ENCODE measurements around the gene ACAP3. TPM values are rescaled to one million over a fixed set of nuclear protein-coding genes. Genes with fewer than 3 reads are reported as not detected.

The ACAP3 gene
- total and polyA plus RNA-seq, 4 donors = 2.7 to 24.8 (median 15.0) TPM

GRCh38 chr1:1326075-1326605 is 18.4 kb upstream of the ACAP3 start:
- no peak for DNase-seq (ENCODE audit: low spot score)
- TF ChIP-seq FOXA1 (IDR thresholded peaks at IDR 0.05) (no peak), RXRA (IDR thresholded peaks at IDR 0.05) (no peak), JUND (IDR thresholded peaks at IDR 0.05) (no peak), FOXA2 (IDR thresholded peaks at IDR 0.05) (no peak), EGR1 (IDR thresholded peaks at IDR 0.05; ENCODE audit: low read depth in 2 of 2) (no peak), NR2F2 (IDR thresholded peaks at IDR 0.05) (no peak), TAF1 (conservative IDR thresholded peaks at IDR 0.05) (no peak), YY1 (IDR thresholded peaks at IDR 0.05) (no peak), ZBTB33 (IDR thresholded peaks at IDR 0.05) (no peak), SP1 (IDR thresholded peaks at IDR 0.05) (no peak), GABPA (IDR thresholded peaks at IDR 0.05 in 1 of 2, conservative IDR thresholded peaks at IDR 0.05 in 1 of 2) (no peak), MAX (IDR thresholded peaks at IDR 0.05) (no peak), HNF4A (conservative IDR thresholded peaks at IDR 0.05) (no peak), CTCF (IDR thresholded peaks at IDR 0.05; ENCODE audit: low read depth, low read length, missing input control) (no peak), REST (IDR thresholded peaks at IDR 0.05) (no peak), ATF3 (IDR thresholded peaks at IDR 0.05) (no peak), RAD21 (IDR thresholded peaks at IDR 0.05) (no peak), HNF4G (IDR thresholded peaks at IDR 0.05) (no peak)
- peak overlapping the region; percentile 78 to 85 (median 79) for H3K4me3 ChIP-seq (ENCODE audit: low read depth in 1 of 3, low read length in 3 of 3)
- H3K27me3 ChIP-seq (ENCODE audit: control insufficient read depth in 4 of 4, insufficient read depth in 4 of 4, low read length in 3 of 4) = no peaks in the 10 kb centered on the region
- peaks cover 7 to 39% (median 26%) of the 10 kb centered on the region in 4 donors for H3K4me1 ChIP-seq (ENCODE audit: control insufficient read depth in 4 of 4, insufficient read depth in 4 of 4, low read length in 3 of 4)
- no peak overlapping the region for H3K9ac ChIP-seq (ENCODE audit: low read depth in 1 of 2, low read length in 2 of 2)
- 64% methylated on average over 8 of the region's 8 CpGs for WGBS
- no peaks in the 10 kb centered on the region for H3K9me3 ChIP-seq (ENCODE audit: control insufficient read depth in 4 of 4, low read length in 3 of 4)
- H3K27ac ChIP-seq (ENCODE audit: low read depth in 1 of 2, low read length in 2 of 2) = no peak overlapping the region
- peaks cover 0 to 11% (median 6%) of the 10 kb centered on the region in 4 donors for H3K36me3 ChIP-seq (ENCODE audit: control insufficient read depth in 4 of 4, insufficient read depth in 3 of 4, low read depth in 1 of 4, low read length in 3 of 4)

All from liver (tissue), 9 donors.